T1000 (cell line): Measurements from ENCODE around the gene FMNL2.
"Not testable (repeated sequence)": the region's sequence is repeated elsewhere in the genome, so short reads cannot be mapped to it uniquely, and the experiment has no call there.

Source experiments
- DNase-seq: peaks from one replicate; lab custom pipeline; 2025; ENCODE audit warnings: mixed read lengths; lab: John Stamatoyannopoulos, UW

Gene FMNL2

GRCh38 chr2:152376385-152376784 lies 41.4 kb downstream of the FMNL2 start:
- no peak for DNase-seq

- no peak for DNase-seq
These were observed 42.0 kb downstream of the FMNL2 start for GRCh38 chr2:152376968-152377367.

GRCh38 chr2:152379089-152379488 lies 44.1 kb downstream of the FMNL2 start:
- no peak for DNase-seq

GRCh38 chr2:152380261-152381055 lies 45.5 kb downstream of the FMNL2 start:
- DNase-seq = no peak

- DNase-seq = no peak
These were observed 48.7 kb downstream of the FMNL2 start for GRCh38 chr2:152383702-152384101.

- no peak for DNase-seq
These were observed 50.0 kb downstream of the FMNL2 start for GRCh38 chr2:152384992-152385391.

- DNase-seq = no peak
These were observed 50.7 kb downstream of the FMNL2 start for GRCh38 chr2:152385650-152386049.

GRCh38 chr2:152386266-152386665 lies 51.3 kb downstream of the FMNL2 start:
- no peak for DNase-seq

- no peak for DNase-seq
These were observed 52.1 kb downstream of the FMNL2 start for GRCh38 chr2:152387041-152387440.

- DNase-seq = not testable (repeated sequence)
These were observed 53.3 kb downstream of the FMNL2 start for GRCh38 chr2:152388269-152388668.

- no peak for DNase-seq
These were observed 54.5 kb downstream of the FMNL2 start for GRCh38 chr2:152389483-152389882.

- no peak for DNase-seq
These were observed 55.9 kb downstream of the FMNL2 start for GRCh38 chr2:152390837-152391236.

GRCh38 chr2:152391318-152391717 lies 56.3 kb downstream of the FMNL2 start:
- no peak for DNase-seq

- DNase-seq = no peak
These were observed 58.4 kb downstream of the FMNL2 start for GRCh38 chr2:152393377-152393776.

GRCh38 chr2:152394326-152394725 lies 59.4 kb downstream of the FMNL2 start:
- DNase-seq = no peak

GRCh38 chr2:152395103-152395502 lies 60.1 kb downstream of the FMNL2 start:
- DNase-seq = no peak

GRCh38 chr2:152395572-152395971 lies 60.6 kb downstream of the FMNL2 start:
- DNase-seq = no peak

- DNase-seq = no peak
These were observed 61.1 kb downstream of the FMNL2 start for GRCh38 chr2:152396051-152396511.

GRCh38 chr2:152396763-152397162 lies 61.8 kb downstream of the FMNL2 start:
- no peak for DNase-seq

- DNase-seq = no peak
These were observed 64.0 kb downstream of the FMNL2 start for GRCh38 chr2:152399003-152399402.

GRCh38 chr2:152400607-152401214 lies 65.7 kb downstream of the FMNL2 start:
- no peak for DNase-seq

GRCh38 chr2:152402780-152403759 lies 68.1 kb downstream of the FMNL2 start:
- no peak for DNase-seq
